HUDEP-2 (cell line): ENCODE results near the gene MTA1.

Experiments
- DNase-seq, 76 experiments: peaks; one replicate each; lab custom pipeline; 2025; ENCODE audit not compliant: unreplicated experiment in 76 of 76; lab: John Stamatoyannopoulos, UW

The MTA1 gene

DNA sequence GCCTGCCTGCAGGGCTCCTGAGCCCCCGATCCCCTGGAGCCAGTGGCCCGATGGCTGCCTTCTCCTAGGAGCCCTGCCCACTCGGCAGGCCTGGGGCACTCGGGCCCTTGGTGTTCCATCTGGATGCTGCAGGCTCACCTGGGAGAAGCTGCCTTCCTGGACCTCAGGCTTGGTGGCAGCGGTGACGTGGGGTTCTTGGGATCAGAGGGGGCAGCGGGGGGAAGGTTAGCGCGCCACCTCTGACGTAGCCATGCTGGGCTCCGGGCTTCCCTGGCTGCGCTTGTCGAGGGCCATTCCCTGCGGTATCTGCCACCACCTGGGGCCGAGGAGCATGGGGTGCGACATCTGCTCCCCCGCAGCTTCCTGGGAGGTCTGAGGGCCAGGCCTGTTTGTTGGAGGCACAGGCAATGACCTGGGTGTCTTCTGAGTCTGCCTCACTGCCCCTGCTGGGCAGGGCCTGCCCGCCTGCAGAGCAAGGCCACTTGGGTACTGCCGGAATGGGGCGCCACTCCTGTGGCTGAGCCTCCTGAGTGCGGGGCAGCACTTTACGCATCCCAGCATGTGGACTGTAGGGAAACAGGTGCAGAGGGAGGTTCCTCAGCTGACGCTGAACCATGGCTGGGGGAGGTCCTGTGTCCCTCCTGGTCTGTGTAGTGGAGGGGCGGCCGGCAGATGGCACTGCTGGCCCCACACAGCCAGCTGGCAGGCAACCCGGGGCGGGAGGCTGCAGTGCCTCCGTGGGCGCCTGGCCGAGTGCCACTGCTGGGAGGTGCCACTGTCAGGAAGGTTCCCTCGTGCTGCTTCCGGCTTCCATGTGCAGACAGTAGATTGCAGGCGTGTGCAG lies 20.3 kb downstream of the MTA1 start:
- DNase-seq, result peak in 69 of 76 experiments; percentile 11 to 96 (median 69)

DNA sequence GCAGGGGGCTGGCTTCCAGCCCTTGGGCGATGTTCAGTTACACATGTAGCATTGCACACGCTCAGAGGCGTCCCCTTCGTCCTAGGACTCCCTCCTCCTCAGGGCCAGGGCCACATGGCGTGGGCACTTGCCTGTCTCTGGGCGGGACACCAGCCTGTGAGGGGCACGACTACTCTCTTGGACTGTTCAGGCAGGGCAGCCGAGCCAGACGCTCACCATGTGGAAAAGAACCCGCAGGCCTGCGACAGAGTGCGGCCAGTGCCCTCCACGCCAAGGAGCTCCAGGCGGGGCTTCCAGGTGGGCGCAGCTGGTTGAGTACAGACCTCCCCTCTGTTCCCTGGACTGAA lies 20.9 kb downstream of the MTA1 start:
- DNase-seq, result no peak

DNA sequence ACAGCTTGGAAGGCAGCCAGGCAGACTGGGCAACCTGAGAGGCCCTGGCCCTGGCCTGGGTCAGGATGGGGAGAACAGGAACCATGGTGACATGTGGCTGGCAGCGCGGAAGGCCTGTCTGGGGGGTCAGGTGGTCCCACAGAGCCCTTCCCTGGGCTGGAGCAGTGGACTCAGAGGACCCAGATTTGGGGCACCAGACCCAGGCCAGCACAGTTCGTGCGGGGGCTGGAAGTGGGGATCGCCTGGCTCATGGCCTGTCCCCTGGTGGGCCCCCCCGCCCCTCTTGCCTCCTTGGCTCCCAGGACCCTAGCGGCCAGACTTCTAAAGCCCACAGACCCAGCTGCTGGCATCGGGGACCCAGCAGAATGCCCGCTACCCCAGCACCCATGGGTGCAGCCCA lies 21.4 kb downstream of the MTA1 start:
- DNase-seq, result no peak

DNA sequence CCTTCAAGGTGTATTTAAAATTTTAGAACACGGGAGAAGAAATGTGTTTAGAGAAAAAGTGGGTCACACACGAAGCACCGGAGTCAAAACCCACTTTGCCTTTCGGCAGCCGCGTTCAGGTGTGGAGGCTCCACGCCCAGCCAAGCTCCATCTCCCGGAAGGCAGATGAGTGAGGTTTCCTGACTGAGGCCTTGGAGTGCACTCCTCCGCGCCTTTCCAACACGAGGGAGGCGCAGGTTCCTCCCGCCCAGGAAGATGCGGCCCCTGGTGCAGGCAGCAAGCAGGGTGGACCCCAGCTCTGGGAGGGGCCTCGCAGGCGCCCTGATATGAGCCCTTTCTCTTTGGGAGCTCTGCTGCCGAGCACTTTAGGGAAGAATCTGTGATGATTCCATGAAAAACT lies 22.5 kb downstream of the MTA1 start:
- DNase-seq, result no peak

DNA sequence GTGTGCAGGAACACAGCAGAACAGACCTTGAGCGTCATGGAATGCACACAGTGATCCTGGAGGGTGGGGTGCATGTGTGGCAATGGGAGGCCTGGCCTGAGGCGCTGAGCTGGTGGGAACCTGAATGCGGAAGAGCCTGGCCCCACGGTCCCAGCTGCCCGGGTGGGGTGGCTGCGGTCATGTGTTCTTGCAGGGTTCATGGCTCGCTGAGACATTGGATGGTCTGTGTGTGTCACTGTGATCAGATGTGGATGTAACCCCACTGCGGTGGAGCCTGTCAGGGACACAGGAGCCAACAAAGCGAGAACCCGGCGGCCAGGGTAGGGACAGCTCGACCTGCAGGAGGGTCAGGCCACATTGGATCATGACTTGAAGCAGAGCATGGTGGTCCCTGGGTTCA lies 23.2 kb downstream of the MTA1 start:
- no peak for DNase-seq

DNA sequence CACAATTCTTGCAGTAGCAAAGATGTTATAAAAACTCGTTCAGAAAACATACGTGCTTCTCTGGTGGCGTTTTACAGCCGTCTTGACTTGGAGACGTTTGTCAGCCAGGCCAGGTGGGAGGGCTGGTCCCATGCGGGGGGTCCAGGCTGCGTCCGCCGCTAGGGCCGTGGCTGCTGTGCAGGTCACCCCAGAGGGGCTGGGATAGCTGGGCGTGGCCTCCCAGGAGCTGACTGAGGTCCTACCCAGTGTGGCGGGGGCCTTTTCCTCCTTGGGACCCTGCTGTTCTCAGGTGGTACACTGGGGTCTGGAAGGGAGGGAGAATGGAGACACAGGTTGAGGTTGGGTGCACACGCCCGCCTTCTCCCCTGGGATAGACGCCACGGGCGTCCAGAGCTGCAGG lies 25.2 kb downstream of the MTA1 start:
- DNase-seq, result no peak

DNA sequence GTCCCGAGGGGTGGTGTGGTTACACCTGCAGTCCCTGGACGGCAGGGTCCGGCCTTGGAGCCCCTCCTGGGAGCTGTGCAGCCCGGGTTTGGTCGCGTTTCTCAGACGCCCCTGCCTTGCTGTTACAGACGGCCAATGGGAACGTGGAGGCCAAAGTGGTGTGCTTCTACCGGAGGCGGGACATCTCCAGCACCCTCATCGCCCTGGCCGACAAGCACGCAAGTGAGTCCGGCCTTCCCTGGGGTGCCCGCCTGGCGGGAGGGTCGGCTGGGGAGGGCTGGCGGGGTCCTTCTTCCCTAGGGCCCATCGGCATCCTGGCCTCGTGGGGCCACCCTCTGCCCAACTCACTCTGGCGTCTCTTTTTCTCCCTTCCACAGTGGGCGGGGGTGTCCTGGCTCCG lies 25.7 kb downstream of the MTA1 start:
- DNase-seq, result no peak

DNA sequence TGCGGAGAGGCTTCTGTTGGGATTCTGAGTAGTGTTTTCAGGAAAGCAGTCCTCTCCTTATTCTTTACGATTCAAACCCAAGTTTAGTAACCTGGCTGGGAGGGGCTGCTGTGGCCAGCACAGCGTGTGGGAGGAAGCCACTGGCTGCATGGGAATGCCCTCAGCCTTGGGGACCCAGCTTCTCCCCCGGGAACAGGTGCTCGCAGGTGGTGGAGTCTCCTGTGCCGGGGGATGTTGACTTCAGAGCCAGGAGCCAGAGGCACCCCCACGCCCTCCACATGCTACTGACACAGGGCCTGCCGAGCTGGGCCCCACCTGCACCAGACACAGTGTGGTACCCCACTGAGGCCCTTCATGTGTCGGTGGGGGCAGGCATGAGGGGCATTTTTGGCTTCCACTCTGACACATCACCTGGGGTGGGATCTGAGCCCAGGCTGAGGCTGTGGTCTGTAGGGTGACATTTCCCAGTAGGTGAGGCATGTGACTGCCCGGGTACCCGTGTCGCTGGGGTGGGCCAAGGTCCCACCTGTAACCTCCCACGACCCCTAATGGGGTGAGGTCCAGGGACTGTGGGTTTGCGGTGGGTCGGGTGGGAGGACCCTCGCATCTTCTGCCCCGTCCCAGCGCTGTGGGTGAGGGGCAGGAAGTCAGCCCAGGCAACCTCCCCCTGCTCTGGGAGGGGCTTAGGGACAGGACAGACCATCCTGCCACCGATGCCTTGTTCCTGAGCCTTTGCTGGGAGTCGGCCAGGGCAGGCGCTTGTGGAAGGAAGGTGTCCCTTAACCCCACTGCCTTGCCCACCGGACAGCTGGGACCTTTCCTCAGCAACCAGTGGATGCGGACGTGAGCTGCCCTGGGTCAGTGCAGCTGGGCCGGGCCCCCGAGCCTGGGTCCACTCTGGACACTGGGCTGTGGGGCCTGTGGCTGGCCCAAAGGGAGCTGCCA lies 26.5 kb downstream of the MTA1 start:
- DNase-seq, result no peak

DNA sequence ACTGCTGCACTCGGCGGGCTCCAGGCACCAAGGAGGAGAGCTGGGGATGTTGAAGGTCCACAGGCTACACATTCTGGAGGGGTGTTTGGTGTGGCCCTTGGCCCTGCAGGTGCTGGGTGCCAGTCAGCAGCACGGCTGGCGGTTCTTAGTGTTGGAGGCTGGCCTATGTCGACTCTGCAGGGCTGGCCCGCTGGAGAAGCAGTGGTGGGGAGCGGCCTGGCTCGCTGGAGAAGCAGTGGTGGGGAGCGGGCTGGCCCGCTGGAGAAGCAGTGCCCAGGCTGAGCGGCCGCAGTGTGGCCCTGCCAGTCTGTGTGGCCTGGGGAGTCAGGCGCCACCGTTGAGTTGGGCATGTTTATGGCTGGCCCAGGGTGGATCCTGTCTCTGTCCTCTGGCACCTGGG lies 27.3 kb downstream of the MTA1 start:
- no peak for DNase-seq

DNA sequence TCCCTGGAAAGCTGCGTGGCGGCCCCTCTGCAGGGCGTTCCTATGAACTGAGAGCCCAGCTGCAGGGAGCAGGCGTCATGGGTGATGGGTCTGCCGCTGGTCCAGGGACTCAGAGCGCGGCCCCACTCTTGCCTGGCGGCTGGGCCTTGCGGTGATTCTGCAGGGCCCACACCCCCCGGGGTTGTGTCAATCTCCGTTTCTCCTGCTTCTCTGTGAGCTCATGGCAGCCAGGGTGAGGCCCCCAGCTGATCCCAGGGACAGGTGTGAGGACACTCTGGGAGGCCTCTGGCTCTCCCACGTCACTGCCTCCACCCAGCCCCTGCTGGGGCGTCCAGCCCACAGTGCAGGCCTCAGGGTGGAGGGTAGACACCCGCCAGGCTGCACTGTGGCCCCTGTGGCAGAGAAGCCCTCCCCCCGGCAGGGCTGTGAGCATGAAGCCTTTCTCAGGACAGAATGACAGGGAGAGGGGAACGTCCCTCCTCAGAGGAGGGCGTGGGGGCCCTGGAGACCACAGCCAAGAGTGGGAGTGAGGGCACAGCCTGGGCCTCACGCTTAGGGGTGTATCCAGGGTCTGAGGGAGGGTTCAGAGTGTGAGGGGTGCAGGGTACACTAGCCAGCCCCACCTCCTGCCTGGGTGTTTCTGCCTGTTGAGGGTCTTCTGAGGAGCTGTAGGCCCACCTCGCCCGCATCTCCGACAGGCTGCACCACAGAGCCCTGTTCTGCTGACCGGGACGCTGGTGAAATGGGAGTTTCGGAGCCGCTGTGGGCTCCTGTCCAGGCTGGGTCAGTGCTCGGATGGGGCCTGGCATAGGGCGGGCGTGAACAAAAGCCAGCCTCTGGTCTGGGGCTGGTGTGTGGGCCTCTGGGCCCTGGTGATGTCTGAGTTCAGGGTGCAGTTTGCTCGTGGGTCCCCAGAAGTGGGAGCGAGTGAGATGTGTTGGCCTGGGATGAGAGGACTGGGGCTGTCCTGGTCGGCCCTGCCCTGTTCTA lies 28.3 kb downstream of the MTA1 start:
- no peak for DNase-seq

DNA sequence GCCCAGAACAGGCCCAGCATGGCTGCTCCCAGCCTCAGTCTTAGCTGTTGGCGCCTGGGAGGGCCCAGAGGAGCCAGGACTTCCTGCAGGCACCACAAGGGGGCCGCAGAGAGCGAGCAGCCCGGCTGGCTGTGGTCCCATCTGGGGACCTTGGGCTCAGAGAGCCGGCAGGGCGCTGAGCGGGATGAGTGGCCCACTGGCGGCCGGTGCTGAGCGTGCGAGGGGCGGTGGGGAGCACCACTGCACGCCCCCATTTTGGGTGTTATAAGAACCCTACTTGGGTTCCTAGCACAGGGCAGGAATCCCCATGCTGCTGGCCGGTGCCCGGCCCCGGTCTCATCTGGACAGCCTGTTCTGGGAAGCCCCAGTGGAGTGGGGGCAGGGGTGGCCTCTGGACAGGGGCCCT lies 29.1 kb downstream of the MTA1 start:
- peak in 63 of 76 experiments; percentile 6 to 79 (median 49) for DNase-seq

DNA sequence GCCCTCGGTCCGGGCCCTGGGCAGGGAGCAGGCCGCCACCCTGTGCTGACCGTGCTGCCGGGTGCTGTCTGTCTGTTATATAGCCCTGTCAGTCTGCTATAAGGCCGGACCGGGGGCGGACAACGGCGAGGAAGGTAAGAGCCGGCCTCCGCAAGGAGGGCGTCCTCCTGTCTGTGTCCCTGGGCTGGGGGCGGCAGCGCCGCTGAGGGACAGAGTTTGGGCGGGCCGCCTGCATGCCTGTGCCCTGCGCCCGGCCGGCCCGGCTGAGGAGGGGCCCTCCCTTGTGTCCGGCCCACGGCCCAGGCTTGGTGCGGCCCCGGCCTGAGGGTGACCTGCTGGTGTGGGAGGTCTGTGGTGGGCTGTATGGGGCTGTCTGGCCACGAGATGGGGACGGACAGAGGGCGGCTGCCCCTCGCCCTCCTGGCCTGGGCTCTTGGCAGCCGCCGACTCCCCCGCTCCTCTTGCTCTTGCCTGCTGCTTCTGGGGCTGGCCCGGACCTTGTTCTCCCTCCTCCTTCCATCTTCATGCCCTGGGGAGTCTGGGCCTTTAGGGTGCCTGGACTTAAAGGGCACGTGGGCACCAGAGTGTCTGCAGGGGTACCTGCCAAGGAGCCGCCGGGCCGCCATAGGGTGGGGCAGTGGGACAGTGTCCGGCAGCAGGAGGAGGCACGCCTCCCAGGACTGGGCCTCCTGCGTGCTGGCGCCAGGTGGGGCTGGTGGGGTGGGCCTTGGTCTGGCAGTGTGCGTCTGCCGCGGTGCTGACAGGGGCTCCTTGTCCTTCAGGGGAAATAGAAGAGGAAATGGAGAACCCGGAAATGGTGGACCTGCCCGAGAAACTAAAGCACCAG lies 29.9 kb downstream of the MTA1 start:
- DNase-seq, result no peak

DNA sequence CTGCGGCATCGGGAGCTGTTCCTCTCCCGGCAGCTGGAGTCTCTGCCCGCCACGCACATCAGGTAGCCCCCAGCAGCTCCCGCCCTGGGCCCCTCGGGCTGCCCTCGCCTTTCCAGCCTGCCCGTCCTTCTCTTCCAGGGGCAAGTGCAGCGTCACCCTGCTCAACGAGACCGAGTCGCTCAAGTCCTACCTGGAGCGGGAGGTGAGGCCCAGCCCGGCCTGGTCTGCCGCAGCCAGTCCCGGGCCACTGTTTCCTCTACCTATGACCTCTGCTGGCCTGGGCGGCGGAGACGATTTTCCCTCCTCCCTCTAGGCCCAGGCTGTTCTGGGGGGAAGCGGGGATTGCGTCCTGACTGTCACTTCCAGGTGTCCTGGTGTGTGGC lies 30.5 kb downstream of the MTA1 start:
- no peak for DNase-seq

DNA sequence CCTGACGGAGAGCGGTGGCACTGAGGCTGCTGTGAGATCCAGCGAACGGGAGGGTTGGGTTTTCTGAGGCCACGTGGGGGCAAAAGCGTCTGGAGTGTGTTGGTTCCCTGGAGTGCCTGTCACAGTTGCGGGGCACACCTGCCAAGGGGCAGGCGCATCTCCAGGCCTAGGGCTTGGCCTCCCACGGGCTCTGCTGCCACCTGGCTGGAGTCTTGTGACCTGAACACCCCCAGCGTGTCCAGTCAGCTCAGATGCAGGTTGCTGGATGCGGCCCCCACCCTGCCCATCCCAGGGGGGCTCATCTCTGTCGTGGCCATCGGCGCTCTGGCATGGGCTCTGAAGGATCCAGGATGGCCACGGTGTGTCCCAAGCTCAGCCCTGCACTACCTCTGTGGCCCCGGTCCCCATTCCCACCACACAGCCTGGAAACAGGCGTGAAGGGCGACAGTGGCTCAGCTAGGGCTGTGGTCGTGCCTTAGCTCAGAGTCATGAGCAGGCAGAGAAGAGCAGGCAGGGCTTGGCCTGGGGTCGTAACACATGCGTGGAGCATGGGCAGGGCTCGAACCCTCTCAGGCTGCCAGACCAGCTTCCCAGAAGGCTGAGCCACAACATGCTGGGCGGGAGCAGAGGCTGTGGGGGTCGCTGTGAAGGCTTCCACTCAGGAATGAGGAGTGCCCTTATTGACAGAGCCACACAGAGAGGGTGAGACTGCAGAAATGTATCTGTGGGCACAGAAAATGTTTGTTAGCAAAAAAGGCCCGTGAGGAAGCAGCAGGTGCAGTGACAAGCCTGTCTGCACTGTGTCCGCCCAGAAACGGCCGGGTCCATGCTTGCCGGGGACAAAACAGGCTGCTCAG lies 31.5 kb downstream of the MTA1 start:
- no peak for DNase-seq

DNA sequence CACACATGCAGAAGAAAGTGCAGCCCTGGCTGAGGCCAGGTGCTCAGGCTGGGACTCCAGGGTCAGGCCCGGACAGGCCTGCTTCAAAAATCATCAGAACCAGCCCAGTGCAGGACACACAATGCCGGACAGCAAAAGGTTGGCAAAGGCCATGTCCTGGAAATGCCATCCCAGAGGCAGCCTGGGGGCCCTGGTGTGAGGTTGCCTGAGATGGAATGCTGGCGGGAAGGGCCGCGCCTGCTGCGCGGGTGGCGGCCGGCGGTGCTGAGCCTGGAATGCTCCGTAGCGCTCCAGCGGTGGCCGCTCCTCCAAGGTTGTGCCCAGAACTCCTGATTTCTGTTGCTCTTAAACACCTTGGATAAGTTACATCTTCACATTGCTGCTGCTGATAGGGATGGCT lies 33.3 kb downstream of the MTA1 start:
- no peak for DNase-seq

DNA sequence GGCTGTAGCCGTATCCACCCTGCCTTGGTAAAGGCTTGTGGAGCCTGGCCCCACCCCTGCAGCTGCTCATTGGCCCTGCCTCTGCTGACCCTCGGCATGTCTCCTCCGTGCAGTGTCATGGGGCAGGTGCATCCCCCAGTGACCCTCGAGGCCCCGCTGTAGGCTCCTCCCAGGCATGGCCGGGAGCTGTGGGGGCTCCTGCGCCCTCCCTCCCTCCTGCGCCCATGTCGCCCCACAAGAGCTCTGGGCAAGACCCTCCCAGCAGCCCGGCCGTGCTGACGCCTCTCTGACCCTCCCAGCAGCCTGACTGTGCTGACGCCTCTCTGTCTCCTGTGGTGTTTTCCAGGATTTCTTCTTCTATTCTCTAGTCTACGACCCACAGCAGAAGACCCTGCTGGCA lies 34.2 kb downstream of the MTA1 start:
- DNase-seq, result no peak

DNA sequence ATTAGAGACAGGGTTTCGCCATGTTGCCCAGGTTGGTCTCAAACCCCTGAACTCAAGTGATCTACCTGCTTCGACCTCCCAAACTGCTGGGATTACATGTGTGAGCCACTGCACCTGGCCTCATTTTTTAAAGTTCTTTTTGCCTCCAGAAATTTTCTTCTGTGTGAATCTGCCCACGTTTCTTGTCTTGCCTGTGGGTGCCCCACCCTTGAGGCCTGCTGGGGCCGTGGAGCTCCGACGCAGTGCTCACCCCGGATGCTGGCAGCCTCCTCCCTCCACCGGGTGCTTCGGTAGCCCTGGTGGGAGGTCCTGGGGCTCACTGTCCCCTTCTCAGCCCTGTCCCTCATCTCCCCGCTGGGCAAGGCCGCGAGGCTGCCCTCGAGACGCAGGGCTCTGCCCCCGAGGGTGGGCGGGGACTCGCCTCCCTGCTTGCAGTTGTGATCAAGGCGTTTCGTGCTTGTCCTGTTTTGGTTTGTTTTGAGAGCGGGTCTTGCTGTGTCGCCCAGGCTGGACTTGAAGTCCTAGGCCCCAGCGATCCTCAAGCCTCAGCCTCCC lies 35.5 kb downstream of the MTA1 start:
- no peak for DNase-seq

DNA sequence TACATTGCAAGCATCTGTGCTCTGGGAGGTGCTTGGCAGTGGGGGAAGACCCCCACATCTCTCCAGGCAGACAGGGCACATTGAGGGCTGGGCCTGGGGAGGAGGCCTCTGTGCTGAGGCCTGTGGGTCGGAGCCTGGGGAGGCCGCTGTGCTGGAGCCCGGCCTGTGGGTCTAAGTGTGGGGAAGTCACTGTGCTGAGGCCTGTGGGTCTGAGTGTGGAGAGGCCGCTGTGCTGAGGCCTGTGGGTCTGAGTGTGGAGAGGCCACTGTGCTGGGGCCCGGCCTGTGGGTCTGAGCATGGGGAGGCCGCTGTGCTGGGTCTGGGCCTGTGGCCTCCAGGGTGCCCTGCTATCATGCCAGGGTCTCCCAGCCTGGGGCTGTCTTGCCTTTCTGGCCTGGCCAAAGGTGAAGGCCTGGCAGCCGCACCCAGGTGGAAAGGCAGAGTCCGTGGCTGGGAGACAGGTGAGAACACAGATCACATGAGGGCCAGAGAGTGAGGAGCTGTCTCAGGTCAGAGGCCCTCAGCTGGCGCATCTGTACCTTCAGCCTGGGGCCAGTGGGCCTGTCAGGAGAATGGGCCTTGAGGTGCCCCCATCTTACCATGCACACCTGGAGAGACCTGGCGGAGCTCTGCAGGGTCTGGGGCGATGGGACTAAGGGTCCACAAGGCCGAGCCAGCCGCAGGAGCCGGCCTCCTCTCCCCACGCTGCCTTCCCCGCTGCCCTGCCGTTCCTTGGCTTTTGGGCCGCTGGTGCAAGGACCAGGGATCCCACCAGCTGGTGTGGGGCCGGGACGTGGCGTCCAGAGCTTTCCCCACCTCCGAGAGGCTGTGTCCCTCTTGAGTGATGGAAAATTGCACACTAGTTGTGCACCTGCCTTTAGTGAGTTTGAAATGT lies 36.4 kb downstream of the MTA1 start:
- DNase-seq, result no peak
